Medulla oblongata (tissue), 1 donor: Measurements from ENCODE around the gene PROC.

Source experiments
- DNase-seq: peaks from one replicate; pipeline ENCODE4 v3.0.0-alpha.2; 2015; ENCODE audit errors: extremely low spot score

Gene PROC

GRCh38 chr2:127418300-127419111 is at the start of gene PROC:
TSS of gene PROC (plus strand) at chr2:127418427. CDS start at chr2:127419943, 1,516 bp downstream.
- DNase-seq = no peak

DNA sequence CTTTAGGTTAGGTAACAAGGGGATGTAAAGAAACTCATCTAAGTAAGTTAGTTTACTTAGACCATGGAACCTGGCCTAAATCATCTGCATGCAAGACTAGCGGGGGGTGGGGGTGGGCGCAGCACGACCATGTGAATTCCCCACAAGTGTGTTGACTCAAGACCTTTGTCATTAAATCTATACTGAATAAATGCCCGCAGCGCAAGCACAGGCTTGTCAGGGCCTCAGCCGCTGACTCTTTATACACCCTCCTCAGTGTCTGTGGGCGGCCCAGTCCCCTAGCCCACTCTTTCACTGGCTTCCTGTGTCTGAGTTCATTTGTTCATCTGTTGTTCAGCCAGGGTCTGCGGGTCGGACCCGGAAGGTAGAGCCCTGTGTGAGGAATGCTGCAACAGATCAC is 48.2 kb upstream of the PROC start:
- no peak for DNase-seq

DNA sequence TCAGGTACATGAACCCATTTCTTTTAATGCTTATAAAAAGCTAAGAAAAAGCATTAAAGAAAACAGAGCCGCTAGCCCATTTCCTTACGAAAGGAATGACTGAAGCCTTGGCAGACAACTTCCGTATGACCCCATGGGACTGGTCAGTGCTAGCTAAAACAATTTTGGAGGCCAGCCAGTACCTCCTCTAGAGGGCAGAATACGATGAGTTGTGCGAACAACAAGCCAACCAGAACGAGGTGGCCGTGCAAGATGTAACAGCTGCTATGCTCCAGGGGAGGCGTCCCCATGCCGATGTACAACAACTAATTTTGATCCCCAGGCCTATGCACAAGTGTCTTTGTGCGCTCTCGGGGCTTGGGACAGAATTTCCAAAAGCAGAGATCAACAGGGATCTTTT is 47.2 kb upstream of the PROC start:
- no peak for DNase-seq

DNA sequence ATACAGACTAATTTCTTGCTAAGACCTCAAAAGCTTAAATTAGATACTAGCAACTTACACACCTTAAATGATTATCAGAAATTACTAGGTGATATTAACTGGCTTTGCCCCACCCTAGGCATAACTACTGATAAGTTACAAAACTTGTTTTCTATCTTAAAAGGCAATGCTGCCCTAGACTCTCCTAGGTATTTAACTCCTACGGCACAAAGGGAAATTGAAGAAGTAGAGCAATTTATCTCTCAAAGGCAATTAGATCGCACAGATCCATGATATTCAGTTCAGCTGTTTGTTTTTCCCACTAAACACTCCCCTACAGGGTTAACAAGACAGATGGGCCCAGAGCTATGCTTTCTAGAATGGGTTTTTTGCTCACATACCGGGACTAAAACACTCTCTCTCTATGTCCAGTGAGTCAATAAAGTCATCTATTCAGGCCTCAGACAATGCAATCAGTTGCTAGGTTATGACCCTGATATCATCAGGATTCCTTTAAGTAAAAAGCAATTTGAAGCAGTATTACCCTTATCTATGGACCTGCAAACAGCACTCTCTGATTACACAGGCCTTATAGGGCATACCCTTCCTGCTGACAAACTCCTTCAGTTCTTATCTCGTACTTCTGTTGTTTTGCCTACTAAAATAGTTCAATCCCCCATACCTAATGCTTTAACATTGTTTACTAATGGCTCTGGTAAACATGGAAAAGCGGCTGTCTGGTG is 44.7 kb upstream of the PROC start:
- no peak for DNase-seq

GRCh38 chr2:127376257-127376656 is 42.0 kb upstream of the PROC start:
- no peak for DNase-seq

DNA sequence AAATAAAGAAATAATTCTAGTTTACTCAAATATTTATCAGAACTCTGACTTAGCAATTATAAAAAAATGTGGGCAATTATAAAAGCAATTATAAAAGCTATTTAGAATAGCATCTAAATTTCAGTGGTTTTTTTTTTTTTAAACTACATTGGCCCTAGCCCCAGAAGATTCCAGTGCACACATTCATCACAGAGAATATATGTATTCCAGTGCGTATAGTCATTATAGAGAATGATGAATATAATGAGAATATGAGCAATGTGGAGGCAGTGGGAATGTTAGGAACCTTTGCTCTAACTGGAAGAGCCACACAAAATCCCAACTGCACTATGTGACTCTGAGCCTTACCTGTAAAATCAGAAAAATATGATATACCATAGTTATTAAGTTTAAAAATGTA is 41.0 kb upstream of the PROC start:
- no peak for DNase-seq

- no peak for DNase-seq
These were observed 39.5 kb upstream of the PROC start for GRCh38 chr2:127378720-127379119.

GRCh38 chr2:127379712-127380355 is 38.4 kb upstream of the PROC start:
- no peak for DNase-seq

GRCh38 chr2:127381762-127382161 is 36.5 kb upstream of the PROC start:
- DNase-seq = no peak

GRCh38 chr2:127382831-127383230 is 35.4 kb upstream of the PROC start:
- no peak for DNase-seq

GRCh38 chr2:127384529-127384928 is 33.7 kb upstream of the PROC start:
- DNase-seq = no peak

GRCh38 chr2:127386246-127386645 is 32.0 kb upstream of the PROC start:
- DNase-seq = no peak

- DNase-seq = peak; percentile 86
These were observed 31.2 kb upstream of the PROC start for GRCh38 chr2:127386764-127387654.

DNA sequence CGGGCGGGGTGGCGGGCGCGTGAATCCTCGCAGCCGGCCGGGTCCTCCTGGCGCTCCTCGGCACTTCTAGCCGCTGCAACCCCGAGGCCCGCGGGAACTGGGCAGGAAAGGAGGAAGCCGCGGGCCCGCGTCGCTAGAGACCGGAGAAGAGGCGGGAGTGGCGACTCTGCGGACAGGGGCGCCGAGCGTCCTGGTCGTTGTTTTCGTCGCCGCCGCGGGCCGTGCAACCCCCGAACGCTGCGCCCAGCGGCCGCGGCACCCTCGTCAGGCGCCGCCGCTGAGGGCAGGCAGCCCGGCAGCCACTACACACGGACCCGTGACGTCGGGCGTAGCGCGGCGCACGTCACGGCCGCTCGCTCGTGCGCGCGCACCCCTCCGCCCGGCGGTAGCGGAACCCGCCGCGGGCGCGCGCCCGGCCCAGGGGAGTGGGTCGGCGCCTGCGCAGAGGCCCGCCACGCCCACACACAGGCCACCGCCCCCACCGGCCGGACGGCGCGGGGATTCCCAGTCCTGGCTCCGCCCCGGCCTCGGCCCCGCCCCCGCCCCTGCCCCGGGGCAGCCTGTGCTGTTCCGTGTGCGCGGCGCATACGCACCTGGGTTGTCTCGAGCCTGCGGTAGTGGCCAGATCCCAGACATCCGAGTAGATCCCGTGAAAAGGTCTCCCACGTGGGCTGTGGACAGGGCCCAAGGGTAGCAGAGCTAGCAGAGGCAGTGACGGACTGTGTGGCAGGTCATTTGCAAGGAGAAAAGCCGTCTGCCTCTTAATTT is 30.4 kb upstream of the PROC start, which contains the start of gene MAP3K2:
TSS of gene MAP3K2 (minus strand) at position 321 of the 768 bp plus-strand sequence. CDS start 44,846 bp downstream, outside the sequence.
- DNase-seq = peak; percentile 94

- no peak for DNase-seq
These were observed 29.6 kb upstream of the PROC start for GRCh38 chr2:127388423-127389164.

DNA sequence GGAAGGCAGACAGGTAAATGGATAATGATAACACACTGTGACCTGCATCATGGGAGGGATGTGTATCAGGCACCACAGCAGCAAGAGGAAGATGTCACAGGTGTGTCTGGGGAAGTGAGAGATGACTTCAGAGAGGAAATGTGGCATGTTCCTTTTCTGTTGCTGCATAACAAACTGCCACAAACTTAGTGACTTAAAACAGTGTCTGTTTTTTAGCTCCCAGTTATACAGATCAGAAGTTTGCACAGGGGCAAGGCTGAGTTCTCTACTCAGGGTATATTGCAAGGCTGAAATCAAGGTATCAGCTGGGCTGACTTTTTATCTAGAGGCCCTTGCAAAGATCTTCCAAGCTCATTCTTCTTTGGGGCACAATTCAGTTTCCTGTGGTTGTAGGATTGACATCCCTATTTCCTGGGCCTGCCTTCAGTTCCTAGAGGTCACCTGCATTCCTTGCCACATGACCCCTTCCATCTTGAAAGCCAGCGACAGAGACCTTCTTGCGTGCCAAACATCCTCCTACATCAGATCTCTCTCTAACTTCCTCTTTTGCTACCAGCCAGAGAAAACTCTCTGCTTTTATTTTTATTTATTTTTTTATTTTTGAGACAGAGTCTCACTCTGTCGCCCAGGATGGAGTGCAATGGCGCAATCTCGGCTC is 28.3 kb upstream of the PROC start:
- DNase-seq = peak; percentile 54

GRCh38 chr2:127392133-127392827 is 25.9 kb upstream of the PROC start:
- no peak for DNase-seq

DNA sequence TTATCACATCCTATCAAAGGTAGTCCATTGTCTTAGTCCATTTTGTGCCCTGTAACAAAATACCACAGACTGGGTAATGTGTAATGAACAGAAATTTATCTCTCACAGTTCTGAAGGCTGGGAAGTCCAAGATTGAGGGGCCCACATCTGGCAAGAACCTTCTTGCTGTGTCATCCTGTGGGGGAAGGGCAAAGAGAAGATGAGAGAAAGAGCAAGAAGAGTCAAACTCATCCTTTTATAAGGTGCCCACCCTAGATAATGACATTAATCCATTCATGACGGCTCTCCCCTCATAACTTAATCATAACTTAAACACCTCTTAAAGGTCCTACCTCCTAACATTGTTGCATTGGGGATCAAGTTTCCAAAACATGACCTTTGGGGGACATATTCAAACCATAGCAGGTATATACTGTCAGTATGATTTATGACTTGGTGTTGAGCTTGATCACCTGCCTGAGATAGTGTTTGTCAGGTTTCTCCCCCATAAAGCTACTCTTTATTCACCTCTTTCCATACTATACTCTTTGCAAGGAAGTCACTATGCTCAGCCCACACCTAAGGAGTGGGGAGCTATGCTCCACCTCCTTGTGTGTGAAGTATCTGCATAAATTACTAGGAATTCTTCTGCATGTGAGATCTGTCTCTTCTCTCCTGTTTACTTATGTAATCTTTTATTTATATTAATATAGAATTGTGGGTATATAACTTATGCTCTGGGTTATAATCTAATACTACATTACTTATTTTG is 25.2 kb upstream of the PROC start:
- DNase-seq = no peak
